ENCODE data around the gene SP1. TPM values are rescaled to one million over a fixed set of nuclear protein-coding genes. Genes with fewer than 3 reads are reported as not detected.
A peak's percentile ranks its signal among the peaks of the same experiment; 100 is the strongest.
"Not testable (repeated sequence)": the region's sequence is repeated elsewhere in the genome, so short reads cannot be mapped to it uniquely, and the experiment has no call there.

SP1 gene
- total RNA-seq, 2 donors from 2014 or later, result 60.1 to 84.5 TPM

DNA sequence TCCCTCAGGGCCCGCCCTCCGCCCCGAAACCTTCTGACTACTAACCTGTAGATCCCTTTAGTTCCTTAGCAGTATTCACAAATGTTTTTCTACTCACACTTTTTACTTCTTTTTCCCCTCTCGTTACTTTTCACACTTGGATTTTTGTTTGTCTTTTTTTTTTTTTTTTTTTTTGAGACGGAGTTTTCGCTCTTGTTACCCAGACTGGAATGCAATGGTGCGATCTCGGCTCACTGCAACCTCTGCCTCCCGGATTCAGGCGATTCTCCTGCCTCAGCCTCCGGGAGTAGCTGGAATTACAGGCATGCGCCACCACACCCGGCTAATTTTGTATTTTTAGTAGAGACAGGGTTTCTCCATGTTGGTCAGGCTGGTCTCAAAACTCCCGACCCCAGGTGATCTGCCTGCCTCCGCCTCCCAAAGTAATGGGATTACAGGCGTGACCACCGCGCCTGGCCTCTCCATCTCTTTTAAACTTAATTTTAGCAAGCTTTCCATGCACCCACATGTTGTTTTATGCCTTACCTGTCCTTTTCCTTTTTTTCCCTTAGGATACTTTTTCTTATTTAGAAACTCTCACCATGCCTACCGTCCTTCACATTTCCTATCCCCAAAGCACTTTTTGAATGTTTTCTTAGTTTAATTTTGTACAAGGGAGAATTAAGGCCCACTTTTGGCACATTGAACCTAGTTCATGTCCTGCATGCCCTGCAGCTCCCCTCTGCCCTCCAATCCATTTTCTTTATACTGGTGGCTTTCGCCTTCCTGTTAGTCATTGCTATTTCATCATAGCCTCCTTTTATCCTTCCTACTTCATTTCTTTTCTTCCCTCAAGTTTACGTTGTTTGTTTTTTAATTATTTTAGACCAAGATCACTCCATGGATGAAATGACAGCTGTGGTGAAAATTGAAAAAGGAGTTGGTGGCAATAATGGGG is 1.1 kb downstream of the SP1 start:
- peaks cover 17% of the 10 kb centered on the region for H3K4me1 ChIP-seq (replicated peaks)

GRCh38 chr12:53381731-53382630 is 2.0 kb downstream of the SP1 start:
- H3K4me1 ChIP-seq (replicated peaks), result peaks cover 17% of the 10 kb centered on the region
- intact Hi-C loops (cut with DNase I), result no loop called here
- peaks cover 7 to 16% of the 10 kb centered on the region in 2 donors for H3K36me3 ChIP-seq
- H3K27me3 ChIP-seq (replicated peaks; ENCODE audit: insufficient read depth), result no peaks in the 10 kb centered on the region
- 21% methylated on average over 9 of the region's 9 CpGs for WGBS
- peak; percentile 54 for DNase-seq (ENCODE audit: low spot score)
- TF ChIP-seq POLR2AphosphoS5 (IDR thresholded peaks at IDR 0.05) (peak; percentile 9), POLR2A (IDR thresholded peaks at IDR 0.05) (no peak)
- TF ChIP-seq, protein P1, sequence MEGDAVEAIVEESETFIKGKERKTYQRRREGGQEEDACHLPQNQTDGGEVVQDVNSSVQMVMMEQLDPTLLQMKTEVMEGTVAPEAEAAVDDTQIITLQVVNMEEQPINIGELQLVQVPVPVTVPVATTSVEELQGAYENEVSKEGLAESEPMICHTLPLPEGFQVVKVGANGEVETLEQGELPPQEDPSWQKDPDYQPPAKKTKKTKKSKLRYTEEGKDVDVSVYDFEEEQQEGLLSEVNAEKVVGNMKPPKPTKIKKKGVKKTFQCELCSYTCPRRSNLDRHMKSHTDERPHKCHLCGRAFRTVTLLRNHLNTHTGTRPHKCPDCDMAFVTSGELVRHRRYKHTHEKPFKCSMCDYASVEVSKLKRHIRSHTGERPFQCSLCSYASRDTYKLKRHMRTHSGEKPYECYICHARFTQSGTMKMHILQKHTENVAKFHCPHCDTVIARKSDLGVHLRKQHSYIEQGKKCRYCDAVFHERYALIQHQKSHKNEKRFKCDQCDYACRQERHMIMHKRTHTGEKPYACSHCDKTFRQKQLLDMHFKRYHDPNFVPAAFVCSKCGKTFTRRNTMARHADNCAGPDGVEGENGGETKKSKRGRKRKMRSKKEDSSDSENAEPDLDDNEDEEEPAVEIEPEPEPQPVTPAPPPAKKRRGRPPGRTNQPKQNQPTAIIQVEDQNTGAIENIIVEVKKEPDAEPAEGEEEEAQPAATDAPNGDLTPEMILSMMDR (IDR thresholded peaks at IDR 0.05), result peak in 3 of 4 experiments; percentile 34 to 55 (median 34)
- H3K9me3 ChIP-seq, result no peaks in the 10 kb centered on the region
- peak overlapping the region in 1 of 2 donors; percentile 80 for H3K4me3 ChIP-seq
- H3K27ac ChIP-seq, result peak overlapping the region; percentile 98 to 100

More for the DNA sequence above, 1.1 kb downstream of the SP1 start:
- no peak for DNase-seq (ENCODE audit: low spot score)
- Histone ChIP-seq H3K4me3 (peak overlapping the region; percentile 79 to 80), H3K36me3 (peaks cover 7 to 16% of the 10 kb centered on the region in 2 donors), H3K9me3 (no peaks in the 10 kb centered on the region), H3K27me3 (replicated peaks; ENCODE audit: insufficient read depth) (no peaks in the 10 kb centered on the region), H3K27ac (peak overlapping the region; percentile 98 to 100)
- intact Hi-C loops (cut with DNase I), result no loop called here
- 11% methylated on average over 21 of the region's 21 CpGs for WGBS
- TF ChIP-seq, protein P1 (IDR thresholded peaks at IDR 0.05), result no peak
- no peak for TF ChIP-seq POLR2A (IDR thresholded peaks at IDR 0.05)
- TF ChIP-seq POLR2AphosphoS5 (IDR thresholded peaks at IDR 0.05), result no peak

DNA sequence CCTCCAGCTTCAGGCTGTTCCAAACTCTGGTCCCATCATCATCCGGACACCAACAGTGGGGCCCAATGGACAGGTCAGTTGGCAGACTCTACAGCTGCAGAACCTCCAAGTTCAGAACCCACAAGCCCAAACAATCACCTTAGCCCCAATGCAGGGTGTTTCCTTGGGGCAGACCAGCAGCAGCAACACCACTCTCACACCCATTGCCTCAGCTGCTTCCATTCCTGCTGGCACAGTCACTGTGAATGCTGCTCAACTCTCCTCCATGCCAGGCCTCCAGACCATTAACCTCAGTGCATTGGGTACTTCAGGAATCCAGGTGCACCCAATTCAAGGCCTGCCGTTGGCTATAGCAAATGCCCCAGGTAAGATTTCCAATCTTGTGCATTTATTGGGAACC is 3.3 kb downstream of the SP1 start:
- WGBS, result 57% methylated on average over 2 of the region's 2 CpGs
- H3K9me3 ChIP-seq, result no peaks in the 10 kb centered on the region
- peak overlapping the region in 1 of 2 donors; percentile 5 for H3K27ac ChIP-seq
- intact Hi-C loops (cut with DNase I), result no loop called here
- peaks cover 7 to 16% of the 10 kb centered on the region in 2 donors for H3K36me3 ChIP-seq
- TF ChIP-seq POLR2AphosphoS5 (IDR thresholded peaks at IDR 0.05), result no peak
- TF ChIP-seq, protein P1 (IDR thresholded peaks at IDR 0.05), result no peak
- peak overlapping the region in 1 of 2 donors; percentile 13 for H3K4me3 ChIP-seq
- no peaks in the 10 kb centered on the region for H3K27me3 ChIP-seq (replicated peaks; ENCODE audit: insufficient read depth)
- DNase-seq (ENCODE audit: low spot score), result no peak
- H3K4me1 ChIP-seq (replicated peaks), result peaks cover 21% of the 10 kb centered on the region

DNA sequence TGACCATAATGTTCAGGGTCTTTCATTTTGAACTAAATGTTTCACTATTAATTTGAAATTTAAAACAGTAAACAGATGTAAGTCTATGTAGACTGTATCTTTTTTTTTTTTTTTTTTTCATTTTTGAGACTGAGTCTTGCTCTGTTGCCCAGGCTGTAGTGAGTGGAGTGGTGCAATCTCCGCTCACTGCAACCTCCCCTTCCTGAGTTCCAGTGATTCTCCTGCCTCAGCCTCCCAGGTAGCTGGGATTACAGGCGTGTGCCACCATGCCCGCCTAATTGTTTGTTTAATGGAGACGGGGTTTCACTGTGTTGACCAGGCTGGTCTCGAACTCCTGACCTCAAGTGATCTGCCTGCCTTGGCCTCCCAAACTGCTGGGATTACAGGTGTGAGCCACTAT is 6.4 kb downstream of the SP1 start:
- H3K27me3 ChIP-seq (replicated peaks; ENCODE audit: insufficient read depth); H3K4me3 ChIP-seq; H3K9me3 ChIP-seq; intact Hi-C loops (cut with DNase I); H3K27ac ChIP-seq; DNase-seq (ENCODE audit: low spot score): not testable (repeated sequence)
- Histone ChIP-seq H3K36me3 (peaks cover 7 to 16% of the 10 kb centered on the region in 2 donors), H3K4me1 (replicated peaks) (peaks cover 19% of the 10 kb centered on the region)
- WGBS, result 77% methylated on average over 5 of the region's 5 CpGs

- Histone ChIP-seq H3K4me3 (no peak overlapping the region), H3K4me1 (replicated peaks) (peaks cover 6% of the 10 kb centered on the region), H3K27ac (peak overlapping the region; percentile 48 to 51), H3K9me3 (no peaks in the 10 kb centered on the region), H3K27me3 (replicated peaks; ENCODE audit: insufficient read depth) (no peaks in the 10 kb centered on the region), H3K36me3 (peaks cover 0 to 2% of the 10 kb centered on the region in 2 donors)
- no peak for DNase-seq (ENCODE audit: low spot score)
- intact Hi-C loops (cut with DNase I), result no loop called here
- TF ChIP-seq POLR2AphosphoS5 (IDR thresholded peaks at IDR 0.05) (no peak), POLR2A (IDR thresholded peaks at IDR 0.05) (no peak)
- TF ChIP-seq, protein P1 (IDR thresholded peaks at IDR 0.05), result no peak
- 94% methylated on average over 4 of the region's 4 CpGs for WGBS
These were observed 9.0 kb downstream of the SP1 start for GRCh38 chr12:53388932-53389331.

Data from prostate gland (tissue), 2 donors.